Measurements from ENCODE around the gene MYO1D.

MYO1D gene

DNA sequence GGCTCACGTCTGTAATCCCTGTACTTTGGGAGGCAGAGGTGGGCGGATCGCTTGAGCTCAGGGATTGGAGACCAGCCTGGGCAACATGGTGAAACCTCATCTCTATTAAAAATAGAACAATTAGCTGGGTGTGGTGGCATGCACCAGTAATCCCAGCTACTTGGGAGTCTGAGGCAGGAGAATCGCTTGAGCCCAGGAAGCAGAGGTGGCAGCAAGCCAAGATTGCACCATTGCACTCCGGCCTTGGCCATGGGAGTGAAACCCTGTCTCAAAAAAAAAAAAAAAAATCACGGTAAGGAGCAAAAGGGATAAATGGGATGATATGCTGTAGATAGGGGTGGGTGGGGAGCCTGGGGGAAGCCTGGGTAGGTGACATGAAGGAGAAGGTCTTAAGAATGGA, 30.7 kb upstream of the MYO1D start:
- TF ChIP-seq, protein P1, sequence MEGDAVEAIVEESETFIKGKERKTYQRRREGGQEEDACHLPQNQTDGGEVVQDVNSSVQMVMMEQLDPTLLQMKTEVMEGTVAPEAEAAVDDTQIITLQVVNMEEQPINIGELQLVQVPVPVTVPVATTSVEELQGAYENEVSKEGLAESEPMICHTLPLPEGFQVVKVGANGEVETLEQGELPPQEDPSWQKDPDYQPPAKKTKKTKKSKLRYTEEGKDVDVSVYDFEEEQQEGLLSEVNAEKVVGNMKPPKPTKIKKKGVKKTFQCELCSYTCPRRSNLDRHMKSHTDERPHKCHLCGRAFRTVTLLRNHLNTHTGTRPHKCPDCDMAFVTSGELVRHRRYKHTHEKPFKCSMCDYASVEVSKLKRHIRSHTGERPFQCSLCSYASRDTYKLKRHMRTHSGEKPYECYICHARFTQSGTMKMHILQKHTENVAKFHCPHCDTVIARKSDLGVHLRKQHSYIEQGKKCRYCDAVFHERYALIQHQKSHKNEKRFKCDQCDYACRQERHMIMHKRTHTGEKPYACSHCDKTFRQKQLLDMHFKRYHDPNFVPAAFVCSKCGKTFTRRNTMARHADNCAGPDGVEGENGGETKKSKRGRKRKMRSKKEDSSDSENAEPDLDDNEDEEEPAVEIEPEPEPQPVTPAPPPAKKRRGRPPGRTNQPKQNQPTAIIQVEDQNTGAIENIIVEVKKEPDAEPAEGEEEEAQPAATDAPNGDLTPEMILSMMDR (IDR thresholded peaks at IDR 0.05; ENCODE audit: control insufficient read depth, extremely low read depth, insufficient read depth): no peak
- H3K4me3 ChIP-seq (ENCODE audit: low read depth, low read length): no peak overlapping the region
- DNase-seq (ENCODE audit: low read depth): no peak

DNA sequence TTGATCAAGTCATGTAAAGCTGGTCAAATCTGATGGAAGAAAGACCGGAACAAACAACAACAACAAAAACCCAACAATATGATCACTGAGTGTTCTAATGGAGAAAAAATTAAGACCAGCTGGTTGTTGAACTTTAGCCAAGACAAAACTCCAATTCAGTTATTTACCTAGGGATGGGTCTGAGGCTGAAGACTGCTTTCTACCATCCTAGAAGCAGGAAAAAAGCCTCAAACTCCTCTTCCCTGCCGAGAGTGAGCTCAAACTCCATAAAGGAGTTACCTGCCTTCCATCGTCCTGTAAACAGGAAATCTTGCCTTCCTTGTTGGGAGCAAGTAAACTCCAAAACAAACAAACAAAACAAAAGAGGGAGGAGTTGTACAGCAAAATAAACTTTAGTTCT, 28.0 kb upstream of the MYO1D start:
- no peak overlapping the region for H3K4me3 ChIP-seq (ENCODE audit: low read depth, low read length)
- DNase-seq (ENCODE audit: low read depth): no peak
- TF ChIP-seq, protein P1 (IDR thresholded peaks at IDR 0.05; ENCODE audit: control insufficient read depth, extremely low read depth, insufficient read depth): no peak

DNA sequence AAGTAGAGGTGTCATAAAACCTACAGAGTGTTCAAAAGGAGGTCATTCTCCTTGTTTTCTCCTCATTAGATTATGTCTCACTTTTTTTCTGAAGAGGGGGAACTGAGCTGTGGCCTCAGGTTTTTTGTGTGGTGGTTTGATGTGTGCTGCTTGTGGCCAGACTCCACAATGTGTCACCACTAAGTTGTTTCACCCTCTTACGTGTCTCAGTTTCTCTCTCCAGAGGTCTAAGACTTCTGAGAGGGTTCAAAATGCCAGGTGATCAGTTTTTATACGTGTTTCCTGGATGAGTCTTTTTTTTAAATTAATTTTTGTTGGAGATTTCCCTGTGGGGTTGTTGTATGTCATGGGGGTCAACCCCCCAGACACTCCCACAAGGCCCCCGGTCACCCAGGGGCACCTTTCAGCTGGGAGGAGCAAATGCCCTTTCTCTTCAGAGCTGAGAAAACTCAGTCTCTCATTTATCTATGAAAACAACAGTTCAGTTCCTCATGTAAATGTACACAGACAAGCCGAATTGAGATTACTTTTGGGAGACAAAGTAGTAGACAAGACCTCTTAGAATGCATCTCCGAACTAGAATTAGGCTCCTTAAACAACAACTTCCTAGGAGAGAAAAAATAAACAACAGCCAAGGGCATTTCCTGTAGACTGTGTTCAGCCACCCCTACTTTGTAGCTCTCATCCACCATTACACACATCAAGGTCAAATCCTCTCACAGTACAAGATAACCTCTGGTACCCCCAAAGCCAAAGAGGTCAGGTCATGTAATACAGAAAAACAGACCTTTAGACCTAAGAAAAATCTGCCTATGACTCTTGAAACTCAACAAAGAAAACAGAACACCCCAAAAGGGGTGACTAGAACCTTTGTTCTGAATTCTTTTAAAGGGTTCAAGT, 27.1 kb upstream of the MYO1D start:
- TF ChIP-seq, protein P1 (IDR thresholded peaks at IDR 0.05; ENCODE audit: control insufficient read depth, extremely low read depth, insufficient read depth): no peak
- DNase-seq (ENCODE audit: low read depth): no peak
- no peak overlapping the region for H3K4me3 ChIP-seq (ENCODE audit: low read depth, low read length)

DNA sequence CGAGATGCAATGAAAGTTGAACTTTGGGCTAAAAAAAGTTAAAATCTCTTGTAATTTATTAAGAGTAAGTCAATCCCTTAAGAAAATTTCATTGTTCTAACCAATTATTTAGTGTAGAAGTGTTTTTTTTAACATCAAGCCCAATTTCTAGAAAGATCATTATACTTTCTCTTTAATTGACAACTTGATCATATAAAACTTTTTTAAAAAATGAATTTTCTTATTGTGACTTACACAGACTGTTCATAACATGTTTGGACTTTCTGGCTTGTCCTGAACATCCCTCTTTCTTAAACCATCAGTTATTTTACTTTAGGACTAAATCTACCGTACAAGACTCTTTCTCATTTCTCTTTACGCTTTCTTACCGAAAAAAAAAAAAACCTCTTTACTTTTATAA, 24.8 kb upstream of the MYO1D start:
- TF ChIP-seq, protein P1 (IDR thresholded peaks at IDR 0.05; ENCODE audit: control insufficient read depth, extremely low read depth, insufficient read depth): no peak
- DNase-seq (ENCODE audit: low read depth): no peak
- no peak overlapping the region for H3K4me3 ChIP-seq (ENCODE audit: low read depth, low read length)

DNA sequence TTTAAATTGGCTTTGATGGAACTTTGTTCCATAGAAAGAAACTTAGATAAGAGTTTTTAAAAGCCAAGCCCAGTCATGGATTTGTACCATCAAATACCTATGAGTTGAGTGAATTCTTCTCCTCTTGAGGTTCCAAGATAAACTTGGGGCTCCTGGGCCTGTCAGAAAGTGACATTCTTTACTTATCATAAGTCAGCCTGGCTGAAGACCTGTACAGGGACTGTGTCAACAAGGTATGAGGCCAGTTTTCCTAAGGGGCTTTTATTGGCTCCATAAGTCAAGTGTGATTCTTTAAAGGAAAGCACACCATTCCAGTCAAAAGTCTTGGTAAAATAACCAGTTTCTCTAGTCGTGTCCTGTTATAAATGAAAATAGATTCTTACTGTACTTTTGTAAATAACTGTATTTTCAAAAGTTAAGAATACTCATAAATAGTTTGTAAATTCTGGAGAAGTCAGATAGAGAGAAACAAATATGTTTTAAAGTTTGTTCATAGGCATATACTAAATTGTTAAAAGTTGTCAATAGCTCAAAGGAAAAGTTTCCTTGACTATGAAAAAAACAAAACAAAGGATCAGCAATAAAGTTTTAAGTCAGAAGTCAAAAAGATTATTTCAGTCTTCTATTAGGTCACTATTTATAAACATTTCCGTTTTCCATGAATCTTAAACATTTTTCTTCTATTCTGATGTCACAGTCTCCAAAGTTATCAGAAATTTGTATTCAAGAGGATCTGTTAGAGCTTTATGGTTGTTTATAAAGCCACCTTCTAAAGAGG, 22.5 kb upstream of the MYO1D start:
- TF ChIP-seq, protein P1 (IDR thresholded peaks at IDR 0.05; ENCODE audit: control insufficient read depth, extremely low read depth, insufficient read depth): no peak
- no peak overlapping the region for H3K4me3 ChIP-seq (ENCODE audit: low read depth, low read length)
- DNase-seq (ENCODE audit: low read depth): no peak

DNA sequence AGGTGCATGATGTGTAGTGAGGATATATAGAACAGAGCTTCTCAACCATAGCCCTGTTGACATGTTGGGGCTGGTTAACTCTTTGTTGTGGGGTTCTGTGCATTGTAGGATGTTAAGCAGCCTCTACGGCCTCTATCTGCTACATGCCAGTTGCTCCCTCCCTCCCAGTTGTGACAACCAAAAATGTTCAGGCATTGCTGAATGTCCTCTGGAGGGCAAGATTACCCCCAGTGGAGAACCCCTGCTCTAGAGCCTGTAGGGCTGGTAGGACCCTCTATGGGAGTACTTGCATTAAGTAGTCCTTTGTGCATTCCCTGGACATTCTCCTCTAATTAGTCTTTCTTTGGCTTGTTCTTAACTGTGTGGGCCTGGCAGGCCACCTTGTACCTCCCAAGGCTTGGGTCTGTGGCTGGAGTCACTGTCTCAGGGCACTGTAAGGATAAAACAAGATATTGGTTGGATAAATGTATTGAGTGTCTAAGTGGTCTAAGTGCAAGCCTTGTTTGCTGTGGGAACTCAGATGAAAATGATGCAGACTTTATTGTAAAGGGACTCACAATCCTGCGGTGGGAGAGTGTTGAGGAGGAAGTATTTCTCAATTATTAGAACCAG, 19.8 kb upstream of the MYO1D start:
- no peak for DNase-seq (ENCODE audit: low read depth)
- TF ChIP-seq, protein P1 (IDR thresholded peaks at IDR 0.05; ENCODE audit: control insufficient read depth, extremely low read depth, insufficient read depth): no peak
- no peak overlapping the region for H3K4me3 ChIP-seq (ENCODE audit: low read depth, low read length)
